IgD-negative memory B cell (primary cell): ENCODE data around the gene VSTM2B. TPM values are rescaled to one million over a fixed set of nuclear protein-coding genes. Genes with fewer than 3 reads are reported as not detected.

Experiments
- H3K27ac Mint-ChIP-seq, 3 donors: one replicate each; pipeline ENCODE4 v1.8.0; 2020 to 2022; ENCODE audit warnings: mild to moderate bottlenecking in 3 of 3, mixed read lengths in 3 of 3, moderate library complexity in 1 of 3
- H3K27me3 Mint-ChIP-seq: one replicate; pipeline ENCODE4 v1.8.0; 2021; ENCODE audit warnings: mixed read lengths
- H3K36me3 Mint-ChIP-seq: one replicate; pipeline ENCODE4 v1.8.0; 2020; ENCODE audit warnings: mild to moderate bottlenecking, mixed read lengths
- H3K4me1 Mint-ChIP-seq, 3 donors: one replicate each; pipeline ENCODE4 v1.8.0; 2020 to 2022; ENCODE audit warnings: mixed read lengths in 3 of 3, mild to moderate bottlenecking in 1 of 3
- H3K4me3 Mint-ChIP-seq, 4 donors: one replicate each; pipeline ENCODE4 v1.8.0; 2020 to 2022; ENCODE audit warnings: mild to moderate bottlenecking in 4 of 4, mixed read lengths in 4 of 4, moderate library complexity in 3 of 4
- H3K9me3 Mint-ChIP-seq, 3 donors: one replicate each; pipeline ENCODE4 v1.8.0; 2020 to 2021; ENCODE audit warnings: mixed read lengths in 3 of 3, mild to moderate bottlenecking in 1 of 3
- polyA plus RNA-seq: library from polyadenylated mRNA; unstranded; fragments of 300-500 nt; fragmentation: Illumina TruSeq; gene quantifications from one replicate; pipeline ENCODE4 v1.2.3, GENCODE V29; 2021

VSTM2B gene
- polyA plus RNA-seq, 1 donor from 2014 or later, result not detected

DNA sequence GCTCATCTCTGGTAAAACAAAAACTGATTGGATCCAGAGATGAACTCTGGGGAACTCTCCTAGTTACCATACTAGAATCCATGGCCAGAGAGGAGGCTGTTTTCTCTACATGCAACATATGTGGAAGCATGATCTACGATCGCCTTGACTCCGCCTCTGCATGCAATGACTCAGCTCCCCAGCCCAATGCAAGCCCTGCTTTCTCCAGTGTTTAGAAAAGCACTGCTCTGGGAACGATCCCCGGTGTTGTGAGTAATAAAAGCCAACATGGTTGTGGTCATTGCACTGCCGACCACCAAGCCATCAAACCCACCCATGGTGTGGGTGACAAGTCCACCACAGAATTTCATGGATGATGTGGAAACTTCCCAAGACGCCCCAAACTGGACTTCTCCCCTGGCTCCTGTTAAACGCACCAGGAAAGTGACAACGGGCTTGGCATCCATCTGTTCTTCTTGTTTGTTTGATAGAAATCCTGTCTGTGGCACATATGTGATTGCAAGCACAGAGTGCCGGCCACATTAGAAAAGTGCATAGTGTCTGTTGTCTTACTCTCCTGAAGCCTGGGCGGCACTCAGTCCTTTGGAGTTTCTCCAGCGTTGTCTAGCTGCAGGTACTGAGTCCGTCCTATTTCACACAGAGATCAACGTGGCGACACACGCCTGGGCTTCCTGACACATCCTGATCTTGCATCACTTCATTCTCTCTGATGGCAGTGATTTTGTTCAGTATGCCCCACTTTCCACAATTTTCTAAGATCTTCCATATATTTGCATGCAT, 36.4 kb upstream of the VSTM2B start:
- peaks cover 7% of the 10 kb centered on the region for H3K36me3 Mint-ChIP-seq
- peaks cover 0 to 6% (median 0%) of the 10 kb centered on the region in 3 donors for H3K9me3 Mint-ChIP-seq
- H3K4me3 Mint-ChIP-seq, result no peak overlapping the region
- H3K27ac Mint-ChIP-seq, result no peak overlapping the region
- H3K27me3 Mint-ChIP-seq, result peaks cover 2% of the 10 kb centered on the region
- no peaks in the 10 kb centered on the region for H3K4me1 Mint-ChIP-seq

DNA sequence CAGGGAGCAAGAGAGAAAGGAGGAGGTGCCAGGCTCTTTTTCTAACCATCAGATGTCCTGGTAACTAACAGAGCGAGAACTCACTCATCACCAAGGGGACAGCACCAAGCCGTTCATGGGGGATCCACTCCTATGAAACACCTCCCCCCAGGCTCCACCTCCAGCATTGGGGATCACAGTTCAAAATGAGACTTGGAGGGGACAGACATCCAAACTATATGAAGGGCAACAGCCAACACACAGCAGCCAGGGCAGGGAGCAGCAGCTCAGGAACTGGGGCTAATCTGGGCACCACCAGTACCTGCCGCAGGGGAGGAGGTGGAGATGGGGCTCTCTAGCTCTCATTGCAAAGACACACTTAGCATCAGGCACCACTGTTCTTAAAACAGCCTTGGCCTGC, 34.3 kb upstream of the VSTM2B start:
- Mint-ChIP-seq H3K27ac (no peak overlapping the region), H3K4me3 (no peak overlapping the region), H3K27me3 (peaks cover 2% of the 10 kb centered on the region)

DNA sequence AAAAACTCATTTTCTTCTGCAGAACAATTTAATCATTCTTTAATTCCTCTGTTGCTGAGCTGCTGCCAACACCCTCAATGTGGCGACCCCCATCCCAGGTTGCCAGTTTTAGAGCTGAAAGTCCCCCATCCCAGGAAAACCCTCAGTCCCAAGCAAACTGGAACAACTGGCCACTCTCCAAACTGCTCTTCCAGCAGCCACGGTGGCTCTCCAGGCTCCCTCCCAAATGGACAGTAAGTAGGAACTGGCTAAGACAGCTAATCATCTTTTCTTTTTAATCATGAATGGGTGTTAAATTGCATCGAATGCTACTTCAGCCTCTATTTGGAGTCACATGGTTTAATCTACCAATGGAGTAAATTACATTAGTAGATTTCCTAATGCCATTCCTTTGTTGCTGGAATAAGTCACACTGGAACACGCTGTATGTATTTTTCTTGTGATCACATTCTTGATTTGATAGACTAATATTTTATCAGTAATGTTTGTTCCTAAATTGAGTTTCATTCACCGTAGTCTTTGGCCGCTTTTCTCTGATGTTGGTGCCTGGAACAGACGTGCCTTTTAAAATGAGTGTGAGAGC, 33.7 kb upstream of the VSTM2B start:
- no peak overlapping the region for H3K4me3 Mint-ChIP-seq
- peaks cover 0 to 10% (median 0%) of the 10 kb centered on the region in 3 donors for H3K9me3 Mint-ChIP-seq
- no peaks in the 10 kb centered on the region for H3K4me1 Mint-ChIP-seq
- peaks cover 7% of the 10 kb centered on the region for H3K36me3 Mint-ChIP-seq
- H3K27me3 Mint-ChIP-seq, result peaks cover 2% of the 10 kb centered on the region
- H3K27ac Mint-ChIP-seq, result no peak overlapping the region

More for the DNA sequence above, 34.3 kb upstream of the VSTM2B start:
- Mint-ChIP-seq H3K9me3 (peaks cover 0 to 8% (median 0%) of the 10 kb centered on the region in 3 donors), H3K4me1 (no peaks in the 10 kb centered on the region), H3K36me3 (peaks cover 6% of the 10 kb centered on the region)

- H3K36me3 Mint-ChIP-seq, result peaks cover 5% of the 10 kb centered on the region
- H3K9me3 Mint-ChIP-seq, result peaks cover 0 to 10% (median 0%) of the 10 kb centered on the region in 3 donors
- no peak overlapping the region for H3K4me3 Mint-ChIP-seq
- H3K4me1 Mint-ChIP-seq, result no peaks in the 10 kb centered on the region
- H3K27me3 Mint-ChIP-seq, result no peaks in the 10 kb centered on the region
- no peak overlapping the region for H3K27ac Mint-ChIP-seq
These were observed 33.0 kb upstream of the VSTM2B start for GRCh38 chr19:29492769-29493168.

- H3K36me3 Mint-ChIP-seq, result peaks cover 5% of the 10 kb centered on the region
- no peak overlapping the region for H3K4me3 Mint-ChIP-seq
- no peak overlapping the region for H3K27ac Mint-ChIP-seq
- no peaks in the 10 kb centered on the region for H3K4me1 Mint-ChIP-seq
- H3K27me3 Mint-ChIP-seq, result no peaks in the 10 kb centered on the region
- peaks cover 0 to 9% (median 0%) of the 10 kb centered on the region in 3 donors for H3K9me3 Mint-ChIP-seq
These were observed 30.7 kb upstream of the VSTM2B start for GRCh38 chr19:29495091-29495490.

DNA sequence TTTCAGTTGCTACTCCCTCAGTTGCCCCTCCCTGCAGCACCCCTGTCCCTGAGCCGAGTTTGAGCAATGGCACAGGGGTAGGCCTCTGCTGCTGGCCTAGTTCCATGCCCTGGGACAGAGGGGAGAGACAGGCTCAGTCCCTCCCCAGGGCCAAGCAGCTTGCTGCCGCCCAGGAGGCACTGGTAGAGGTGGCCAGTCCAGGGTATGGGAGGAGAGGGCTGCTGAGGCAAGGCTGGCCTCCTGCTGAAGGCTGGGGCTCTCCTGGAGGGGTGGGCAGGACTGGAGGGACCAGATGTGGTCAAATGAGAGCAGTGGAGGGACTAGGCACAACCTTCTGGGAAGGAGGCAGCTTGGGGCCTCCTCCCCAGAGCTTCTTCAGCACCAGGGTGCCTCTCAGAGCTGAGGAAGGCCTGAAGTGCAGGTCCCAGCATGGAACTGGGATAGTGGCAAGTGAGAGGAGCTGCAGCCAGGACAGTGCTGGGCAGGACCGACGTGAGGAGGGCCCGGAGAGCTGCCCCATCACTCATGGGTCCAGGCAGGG, 29.8 kb upstream of the VSTM2B start:
- Mint-ChIP-seq H3K9me3 (peaks cover 0 to 6% (median 0%) of the 10 kb centered on the region in 3 donors), H3K27me3 (no peaks in the 10 kb centered on the region), H3K27ac (no peak overlapping the region), H3K36me3 (peaks cover 5% of the 10 kb centered on the region), H3K4me3 (no peak overlapping the region), H3K4me1 (no peaks in the 10 kb centered on the region)

- Mint-ChIP-seq H3K9me3 (peaks cover 0 to 6% (median 0%) of the 10 kb centered on the region in 3 donors), H3K4me1 (no peaks in the 10 kb centered on the region), H3K27ac (no peak overlapping the region), H3K4me3 (no peak overlapping the region), H3K27me3 (no peaks in the 10 kb centered on the region), H3K36me3 (peaks cover 2% of the 10 kb centered on the region)
These were observed 28.6 kb upstream of the VSTM2B start for GRCh38 chr19:29497241-29497640.

GRCh38 chr19:29497686-29498436, 27.9 kb upstream of the VSTM2B start:
- Mint-ChIP-seq H3K4me1 (no peaks in the 10 kb centered on the region), H3K27ac (no peak overlapping the region), H3K36me3 (peaks cover 2% of the 10 kb centered on the region), H3K9me3 (peaks cover 0 to 4% (median 0%) of the 10 kb centered on the region in 3 donors), H3K27me3 (no peaks in the 10 kb centered on the region), H3K4me3 (no peak overlapping the region)

DNA sequence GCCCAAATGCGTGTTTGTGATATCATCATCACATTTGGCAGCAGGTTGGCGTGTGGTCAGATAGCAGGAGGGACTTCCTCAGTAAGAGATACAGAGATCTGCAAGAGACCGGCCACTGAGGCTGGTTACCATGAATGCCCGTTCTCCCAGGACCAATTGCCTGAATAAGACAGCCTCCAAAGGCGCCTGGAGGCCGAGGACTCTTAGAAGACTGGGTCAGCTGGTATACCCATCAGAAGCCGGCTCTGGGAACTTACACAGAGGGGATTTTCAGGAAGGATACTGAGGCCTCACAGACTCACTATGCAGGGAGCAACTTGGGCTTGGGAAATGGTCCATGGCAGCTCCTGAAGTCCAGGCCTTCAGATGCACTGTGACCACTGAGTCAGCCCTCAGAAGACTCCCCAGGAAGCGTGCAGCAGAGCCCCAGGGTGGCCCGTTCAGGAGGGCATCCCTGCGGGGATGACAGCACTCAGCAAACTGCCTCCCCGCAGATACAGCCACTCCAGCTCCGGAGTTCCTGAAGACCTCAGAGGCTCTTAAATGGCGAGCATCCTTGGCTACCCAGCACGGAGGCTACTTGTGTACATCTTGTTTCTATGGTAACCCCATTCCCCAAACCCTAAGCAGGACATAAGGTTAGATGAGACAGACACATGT, 26.4 kb upstream of the VSTM2B start:
- peaks cover 0 to 4% (median 0%) of the 10 kb centered on the region in 3 donors for H3K9me3 Mint-ChIP-seq
- H3K4me1 Mint-ChIP-seq, result no peaks in the 10 kb centered on the region
- H3K27ac Mint-ChIP-seq, result no peak overlapping the region
- H3K4me3 Mint-ChIP-seq, result no peak overlapping the region
- H3K27me3 Mint-ChIP-seq, result no peaks in the 10 kb centered on the region
- H3K36me3 Mint-ChIP-seq, result peaks cover 2% of the 10 kb centered on the region

DNA sequence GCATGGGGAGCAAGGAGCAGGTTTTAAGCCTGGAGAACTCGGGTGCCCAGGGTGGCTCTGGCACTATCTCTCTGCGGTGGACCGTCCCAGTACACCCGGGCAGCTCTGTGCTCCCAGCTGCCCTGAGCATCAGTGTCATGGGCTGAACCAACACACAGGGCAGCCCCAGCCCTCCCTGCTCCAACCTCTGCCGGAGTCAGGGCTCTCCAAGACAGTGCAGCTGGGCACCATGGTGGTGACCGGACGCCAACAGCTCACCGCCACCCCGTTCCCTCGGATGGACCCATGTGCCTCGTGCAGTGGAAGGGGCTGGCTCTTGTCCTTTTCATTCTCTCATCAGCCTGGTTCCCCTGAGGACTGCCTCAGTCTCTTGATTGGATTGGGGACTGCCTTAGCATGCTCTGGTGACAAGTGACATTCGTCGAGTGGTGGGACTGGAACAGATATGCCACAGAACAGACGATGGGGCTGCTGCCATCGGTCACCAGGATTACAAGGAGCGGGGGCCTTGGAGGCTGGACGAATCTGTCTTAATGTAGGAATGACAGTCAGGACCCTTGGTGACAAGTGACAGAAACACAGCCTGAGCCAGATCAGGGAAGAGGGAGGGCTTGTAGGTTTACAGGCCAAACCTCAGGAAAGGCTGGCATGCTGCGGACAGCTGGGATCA, 25.7 kb upstream of the VSTM2B start:
- Mint-ChIP-seq H3K27me3 (no peaks in the 10 kb centered on the region), H3K9me3 (peaks cover 0 to 6% (median 0%) of the 10 kb centered on the region in 3 donors), H3K27ac (no peak overlapping the region), H3K4me1 (no peaks in the 10 kb centered on the region), H3K4me3 (no peak overlapping the region), H3K36me3 (peaks cover 2% of the 10 kb centered on the region)

GRCh38 chr19:29501816-29502580, 23.8 kb upstream of the VSTM2B start:
- Mint-ChIP-seq H3K4me1 (no peaks in the 10 kb centered on the region), H3K9me3 (peaks cover 0 to 2% (median 0%) of the 10 kb centered on the region in 3 donors), H3K27ac (no peak overlapping the region), H3K36me3 (no peaks in the 10 kb centered on the region), H3K27me3 (no peaks in the 10 kb centered on the region), H3K4me3 (no peak overlapping the region)

GRCh38 chr19:29502581-29502850, 23.3 kb upstream of the VSTM2B start:
- Mint-ChIP-seq H3K27ac (no peak overlapping the region), H3K36me3 (no peaks in the 10 kb centered on the region), H3K9me3 (peaks cover 0 to 2% (median 0%) of the 10 kb centered on the region in 3 donors), H3K4me3 (no peak overlapping the region), H3K4me1 (no peaks in the 10 kb centered on the region), H3K27me3 (no peaks in the 10 kb centered on the region)

DNA sequence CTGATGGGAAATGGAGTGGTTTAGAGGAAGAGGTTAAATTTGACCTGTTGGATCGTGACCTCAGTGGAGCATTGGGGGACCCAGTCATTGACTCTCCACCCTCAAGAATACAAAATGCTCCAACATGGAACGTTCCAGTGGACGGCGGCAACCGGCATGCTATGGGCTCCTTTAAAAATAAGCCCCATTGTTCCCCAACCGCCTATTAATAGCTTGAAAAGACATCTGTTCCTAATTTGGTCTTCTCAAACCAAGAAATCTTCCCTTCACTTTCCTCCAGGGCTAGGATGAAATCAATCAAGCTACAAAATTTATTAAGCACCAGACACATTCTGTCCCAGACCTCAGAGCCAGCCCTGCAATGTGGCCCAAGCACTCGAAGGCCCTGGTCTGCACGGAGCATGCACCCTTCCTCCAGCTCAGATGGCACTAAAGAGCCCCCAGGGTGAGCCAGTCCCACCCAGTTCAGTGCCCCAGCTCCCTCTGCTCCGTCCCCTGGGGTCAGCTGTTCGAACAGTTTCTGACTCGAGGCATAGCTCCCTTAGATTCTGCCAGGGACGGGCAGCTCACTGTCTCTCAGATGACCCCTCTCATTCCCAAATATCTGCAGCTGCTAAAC, 22.5 kb upstream of the VSTM2B start:
- peaks cover 0 to 4% (median 1%) of the 10 kb centered on the region in 3 donors for H3K9me3 Mint-ChIP-seq
- no peaks in the 10 kb centered on the region for H3K27me3 Mint-ChIP-seq
- no peaks in the 10 kb centered on the region for H3K36me3 Mint-ChIP-seq
- H3K4me3 Mint-ChIP-seq, result no peak overlapping the region
- H3K4me1 Mint-ChIP-seq, result no peaks in the 10 kb centered on the region
- no peak overlapping the region for H3K27ac Mint-ChIP-seq
